ENCODE data around the gene SAYSD1.

Gene SAYSD1

GRCh38 chr6:39077882-39078594, 36.9 kb downstream of the SAYSD1 start:
- DNase-seq, result no peak

GRCh38 chr6:39076623-39077535, 38.1 kb downstream of the SAYSD1 start:
- no peak for DNase-seq

- DNase-seq, result no peak
Observed at GRCh38 chr6:39075807-39076622, 39.0 kb downstream of the SAYSD1 start.

GRCh38 chr6:39075010-39075686, 39.8 kb downstream of the SAYSD1 start:
- no peak for DNase-seq

GRCh38 chr6:39074486-39074885, 40.5 kb downstream of the SAYSD1 start:
- no peak for DNase-seq

- no peak for DNase-seq
Observed at GRCh38 chr6:39073471-39074355, 41.3 kb downstream of the SAYSD1 start.

GRCh38 chr6:39072830-39073229, 42.2 kb downstream of the SAYSD1 start:
- no peak for DNase-seq

GRCh38 chr6:39068391-39068790, 46.6 kb downstream of the SAYSD1 start:
- DNase-seq, result no peak

GRCh38 chr6:39065561-39065960, 49.4 kb downstream of the SAYSD1 start:
- no peak for DNase-seq

- no peak for DNase-seq
Observed at GRCh38 chr6:39063526-39063925, 51.5 kb downstream of the SAYSD1 start.

GRCh38 chr6:39062014-39062740, 52.8 kb downstream of the SAYSD1 start:
- no peak for DNase-seq

- DNase-seq, result no peak
Observed at GRCh38 chr6:39061588-39061987, 53.4 kb downstream of the SAYSD1 start.

- DNase-seq, result no peak
Observed at GRCh38 chr6:39061182-39061581, 53.8 kb downstream of the SAYSD1 start.

GRCh38 chr6:39060467-39061160, 54.4 kb downstream of the SAYSD1 start:
- DNase-seq, result no peak

- DNase-seq, result no peak
Observed at GRCh38 chr6:39059496-39060310, 55.3 kb downstream of the SAYSD1 start.

GRCh38 chr6:39058471-39059147, 56.4 kb downstream of the SAYSD1 start:
- no peak for DNase-seq

GRCh38 chr6:39057251-39058155, 57.5 kb downstream of the SAYSD1 start:
- no peak for DNase-seq

- no peak for DNase-seq
Observed at GRCh38 chr6:39056681-39057080, 58.3 kb downstream of the SAYSD1 start.
